ENCODE data around the gene CYB5D1.

DNA sequence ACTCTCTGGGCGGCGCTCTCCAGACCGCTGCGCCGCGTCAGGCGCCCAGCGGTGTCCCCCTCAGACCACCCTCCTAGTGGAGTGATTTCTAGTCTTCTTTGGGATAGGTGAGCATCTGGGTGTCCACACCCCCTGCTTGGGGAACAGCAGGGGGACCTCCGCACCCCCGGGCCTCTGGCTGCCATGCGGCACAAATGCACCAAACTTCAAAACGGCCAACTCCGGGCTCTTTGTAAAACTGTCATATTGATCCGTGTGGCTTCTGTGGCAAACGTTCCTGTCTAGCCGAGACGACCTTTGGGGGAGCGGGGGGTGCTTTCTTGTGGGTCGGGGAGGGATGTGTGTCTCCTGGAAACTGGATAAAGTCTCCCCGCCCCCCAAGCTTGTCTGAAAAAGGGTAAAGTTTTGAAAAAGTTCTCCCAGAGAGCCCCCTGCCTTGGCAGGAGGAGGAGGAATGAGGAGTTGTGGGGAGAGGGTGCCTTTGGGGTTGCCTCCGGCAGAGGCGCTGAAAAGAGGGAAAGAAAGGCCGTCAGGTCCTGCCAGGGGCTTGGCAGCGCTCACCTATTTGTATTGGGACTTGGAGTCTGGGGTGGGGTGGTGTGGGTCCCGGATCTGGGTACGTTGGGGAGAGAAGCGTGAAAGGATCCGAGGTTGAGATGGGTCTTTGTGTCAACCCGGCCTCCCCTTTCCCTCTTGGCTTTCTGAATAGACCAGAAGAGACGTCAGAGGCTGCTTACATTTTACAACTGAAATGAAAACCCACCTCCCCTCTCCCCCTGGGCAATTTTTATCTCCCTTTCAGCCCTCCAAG, 28.6 kb downstream of the CYB5D1 start:
- no peak for TF ChIP-seq POLR2A (IDR thresholded peaks at IDR 0.05)
- TF ChIP-seq POLR2AphosphoS5 (IDR thresholded peaks at IDR 0.05; ENCODE audit: insufficient read depth in 1 of 2, low read depth in 1 of 2): no peak
- TF ChIP-seq, protein P1, sequence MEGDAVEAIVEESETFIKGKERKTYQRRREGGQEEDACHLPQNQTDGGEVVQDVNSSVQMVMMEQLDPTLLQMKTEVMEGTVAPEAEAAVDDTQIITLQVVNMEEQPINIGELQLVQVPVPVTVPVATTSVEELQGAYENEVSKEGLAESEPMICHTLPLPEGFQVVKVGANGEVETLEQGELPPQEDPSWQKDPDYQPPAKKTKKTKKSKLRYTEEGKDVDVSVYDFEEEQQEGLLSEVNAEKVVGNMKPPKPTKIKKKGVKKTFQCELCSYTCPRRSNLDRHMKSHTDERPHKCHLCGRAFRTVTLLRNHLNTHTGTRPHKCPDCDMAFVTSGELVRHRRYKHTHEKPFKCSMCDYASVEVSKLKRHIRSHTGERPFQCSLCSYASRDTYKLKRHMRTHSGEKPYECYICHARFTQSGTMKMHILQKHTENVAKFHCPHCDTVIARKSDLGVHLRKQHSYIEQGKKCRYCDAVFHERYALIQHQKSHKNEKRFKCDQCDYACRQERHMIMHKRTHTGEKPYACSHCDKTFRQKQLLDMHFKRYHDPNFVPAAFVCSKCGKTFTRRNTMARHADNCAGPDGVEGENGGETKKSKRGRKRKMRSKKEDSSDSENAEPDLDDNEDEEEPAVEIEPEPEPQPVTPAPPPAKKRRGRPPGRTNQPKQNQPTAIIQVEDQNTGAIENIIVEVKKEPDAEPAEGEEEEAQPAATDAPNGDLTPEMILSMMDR (IDR thresholded peaks at IDR 0.05): no peak

All from vagina (tissue), 2 donors.